HT-29 (cell line): ENCODE data around the gene EVPL. TPM values are rescaled to one million over a fixed set of nuclear protein-coding genes. Genes with fewer than 3 reads are reported as not detected.
"Not testable (repeated sequence)": the region's sequence is repeated elsewhere in the genome, so short reads cannot be mapped to it uniquely, and the experiment has no call there.

ENCODE experiments used
- DNase-seq: peaks from one replicate; pipeline ENCODE4 v3.0.0-alpha.2; 2015; ENCODE audit warnings: low spot score
- total RNA-seq: library from RNA; depleted of rRNA; stranded (reverse); fragments of >200 nt; shearing (Covaris generic); gene quantifications from 2 replicates; pipeline ENCODE4 v1.2.3, GENCODE V29; 2014; rRNA removed

The EVPL gene
- total RNA-seq, result 40.1 and 42.1 TPM in 2 replicates

DNA sequence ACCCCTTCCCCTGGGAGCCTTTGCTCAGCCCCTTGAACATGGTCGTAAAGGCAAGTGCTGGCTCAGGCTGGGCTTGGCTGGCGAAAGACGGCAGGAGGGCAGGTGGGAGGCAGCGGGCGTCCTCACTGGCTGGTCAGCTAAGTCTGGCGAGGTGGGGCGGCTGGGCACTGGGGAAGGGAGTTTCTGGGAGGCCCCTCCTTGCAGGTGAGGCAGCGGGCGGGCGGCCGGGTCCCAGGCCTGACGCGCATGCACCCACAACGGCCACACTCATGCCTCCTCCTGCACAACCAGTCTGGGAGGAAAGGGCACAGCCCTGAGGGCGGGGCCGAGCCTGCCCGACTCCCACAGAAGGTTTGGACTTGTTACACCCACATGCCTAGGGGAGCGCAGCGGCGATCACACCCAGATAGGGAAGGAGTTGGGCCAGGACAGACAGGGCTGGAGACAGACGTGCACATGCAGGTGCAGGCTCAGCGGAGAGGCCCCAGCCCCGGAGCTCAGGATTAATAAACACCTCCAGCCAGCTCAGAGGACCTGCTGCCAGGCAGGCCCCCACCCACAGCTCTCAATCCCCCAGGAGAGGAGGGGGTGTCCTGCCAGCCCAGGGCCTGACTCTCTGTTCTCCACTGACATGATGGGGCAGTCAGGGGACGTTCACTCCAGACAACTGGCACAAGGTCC is at the start of gene EVPL:
EVPL (minus strand) TSS at position 148 of the 681 bp plus-strand sequence; CDS start at position 40, 108 bp downstream.
- peak; percentile 91 for DNase-seq

DNA sequence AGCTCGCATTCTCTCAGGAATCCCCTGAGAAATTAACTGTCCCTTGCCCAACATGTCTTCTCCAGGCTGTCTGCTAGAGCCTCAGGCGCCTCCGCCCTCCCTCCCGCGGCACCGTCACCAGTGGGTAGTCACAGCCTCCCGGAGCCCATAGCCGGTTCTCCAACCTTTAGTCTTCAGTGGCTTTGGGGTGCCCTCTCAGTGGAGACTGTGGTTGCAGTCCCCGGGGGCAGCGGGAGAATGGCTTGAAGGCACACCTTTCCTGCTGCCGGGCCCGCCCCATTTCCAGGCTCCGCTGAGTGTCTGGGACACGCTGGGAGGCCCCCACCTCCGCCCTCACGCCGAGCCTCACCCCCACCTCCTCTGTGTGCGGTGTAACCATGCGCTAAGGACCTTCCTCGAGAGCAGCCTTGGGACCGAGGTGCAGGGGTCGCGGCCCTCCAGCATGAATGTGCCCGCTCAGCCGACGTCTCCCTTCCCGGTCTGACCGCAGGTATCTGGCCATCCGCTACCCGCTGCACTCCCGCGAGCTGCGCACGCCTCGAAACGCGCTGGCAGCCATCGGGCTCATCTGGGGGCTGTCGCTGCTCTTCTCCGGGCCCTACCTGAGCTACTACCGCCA is 49.1 kb upstream of the EVPL start:
- no peak for DNase-seq

DNA sequence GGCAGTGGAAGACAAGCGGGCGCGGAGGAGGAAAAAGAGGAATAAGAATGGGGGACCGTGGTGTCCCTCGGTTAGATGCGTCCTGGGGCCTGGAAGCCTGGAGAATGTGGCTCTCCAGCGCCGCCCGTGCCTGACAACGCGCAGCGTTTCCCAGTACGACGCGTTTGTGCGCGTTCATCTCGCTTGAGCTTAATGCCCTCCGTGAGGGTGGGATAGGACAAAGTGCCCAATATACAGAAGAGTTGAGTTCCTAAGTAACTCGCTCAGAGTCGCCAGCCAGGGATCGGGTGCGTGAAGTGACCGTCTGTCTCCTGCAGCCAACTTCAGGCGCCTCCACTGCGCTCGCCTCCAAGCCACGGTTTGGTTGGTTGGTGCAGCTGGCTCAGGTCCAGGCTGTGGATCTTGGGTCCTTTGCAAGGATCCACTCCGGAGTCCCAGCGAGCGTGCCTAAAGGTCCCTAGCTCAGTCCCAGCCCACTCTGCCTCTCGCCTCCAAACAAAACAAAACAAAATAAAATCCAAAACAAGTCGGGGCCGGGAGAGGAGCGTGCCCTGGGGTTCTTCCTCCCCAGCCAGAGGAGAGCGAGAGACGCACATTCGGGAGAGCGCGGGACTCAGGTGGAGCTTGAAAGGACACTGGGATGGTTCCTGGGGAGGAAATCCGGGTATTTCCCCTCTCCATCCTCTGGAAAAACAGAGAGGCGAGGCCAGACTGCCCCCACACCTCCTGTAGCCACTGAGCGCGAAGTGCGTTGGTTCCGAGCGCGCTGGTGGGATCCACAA is 48.4 kb upstream of the EVPL start:
- no peak for DNase-seq

DNA sequence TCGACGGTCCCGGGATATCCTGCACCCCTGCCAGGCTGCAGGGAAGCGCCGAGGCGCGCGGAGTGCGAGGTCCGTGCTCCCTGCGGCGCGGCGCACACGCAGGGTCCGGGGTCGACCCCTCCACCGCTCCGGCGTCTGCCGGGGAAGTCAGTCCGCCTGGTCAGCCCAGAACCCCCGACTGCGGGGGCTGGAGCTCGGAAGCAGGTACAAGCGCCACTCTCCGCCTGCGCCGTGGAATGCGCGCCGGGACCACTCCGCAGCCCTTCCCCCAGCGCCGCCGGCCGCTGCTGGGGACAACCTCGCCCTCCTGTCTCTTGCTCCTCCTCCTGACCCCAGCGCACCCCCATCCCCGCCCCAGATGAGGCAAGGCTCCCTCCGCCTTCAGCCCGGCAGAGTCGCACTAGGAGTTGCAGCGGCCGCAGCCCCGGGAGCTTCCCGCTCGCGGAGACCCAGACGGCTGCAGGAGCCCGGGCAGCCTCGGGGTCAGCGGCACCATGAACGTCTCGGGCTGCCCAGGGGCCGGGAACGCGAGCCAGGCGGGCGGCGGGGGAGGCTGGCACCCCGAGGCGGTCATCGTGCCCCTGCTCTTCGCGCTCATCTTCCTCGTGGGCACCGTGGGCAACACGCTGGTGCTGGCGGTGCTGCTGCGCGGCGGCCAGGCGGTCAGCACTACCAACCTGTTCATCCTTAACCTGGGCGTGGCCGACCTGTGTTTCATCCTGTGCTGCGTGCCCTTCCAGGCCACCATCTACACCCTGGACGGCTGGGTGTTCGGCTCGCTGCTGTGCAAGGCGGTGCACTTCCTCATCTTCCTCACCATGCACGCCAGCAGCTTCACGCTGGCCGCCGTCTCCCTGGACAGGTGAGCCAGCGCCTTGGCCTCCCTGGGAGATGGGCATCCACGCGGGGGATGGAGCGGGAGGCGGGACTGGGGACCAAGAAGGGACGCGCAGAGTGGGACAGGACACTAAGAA is 47.6 kb upstream of the EVPL start, which contains the start of gene GALR2:
GALR2 (plus strand) TSS at position 392 of the 974 bp plus-strand sequence; CDS start at position 495, 103 bp downstream.
- no peak for DNase-seq

DNA sequence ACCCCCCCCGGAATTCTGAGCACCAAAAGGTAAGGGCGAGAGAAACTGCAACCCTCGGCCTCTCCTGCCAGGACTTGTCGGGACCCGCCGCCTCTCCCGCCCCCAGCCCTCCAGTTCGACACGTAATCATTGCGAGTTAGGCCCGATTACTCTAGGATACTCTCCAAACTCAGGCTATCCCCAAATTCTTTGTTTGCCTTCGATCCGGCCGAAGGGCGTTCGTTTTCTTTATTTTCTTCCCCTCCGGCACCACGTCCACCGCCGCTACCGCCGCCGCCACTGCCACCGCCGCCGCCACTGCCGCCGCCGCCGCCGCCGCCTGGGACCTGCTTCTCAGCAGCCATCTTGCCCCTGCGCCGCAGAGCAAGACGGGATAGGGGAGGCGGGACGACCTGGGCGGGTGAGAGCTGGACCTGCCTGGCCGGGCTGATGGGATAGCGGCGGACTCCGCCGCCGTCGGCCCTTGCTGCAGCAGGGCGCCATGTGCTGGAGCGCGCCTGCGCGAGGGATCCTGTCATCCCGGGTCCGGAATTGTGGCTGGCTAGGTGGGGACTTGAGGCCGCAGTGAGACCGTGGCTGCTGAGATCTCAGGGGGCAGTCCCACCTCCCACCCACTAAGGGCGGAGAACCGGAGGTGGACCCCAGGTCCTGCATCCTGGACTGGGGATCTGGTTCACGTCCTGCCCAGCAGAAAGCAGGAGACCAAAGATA is 45.2 kb upstream of the EVPL start, which contains the start of gene SRP68:
SRP68 (minus strand) TSS at position 370 of the 711 bp plus-strand sequence; CDS start at position 344, 26 bp downstream.
- DNase-seq, result peak; percentile 89

DNA sequence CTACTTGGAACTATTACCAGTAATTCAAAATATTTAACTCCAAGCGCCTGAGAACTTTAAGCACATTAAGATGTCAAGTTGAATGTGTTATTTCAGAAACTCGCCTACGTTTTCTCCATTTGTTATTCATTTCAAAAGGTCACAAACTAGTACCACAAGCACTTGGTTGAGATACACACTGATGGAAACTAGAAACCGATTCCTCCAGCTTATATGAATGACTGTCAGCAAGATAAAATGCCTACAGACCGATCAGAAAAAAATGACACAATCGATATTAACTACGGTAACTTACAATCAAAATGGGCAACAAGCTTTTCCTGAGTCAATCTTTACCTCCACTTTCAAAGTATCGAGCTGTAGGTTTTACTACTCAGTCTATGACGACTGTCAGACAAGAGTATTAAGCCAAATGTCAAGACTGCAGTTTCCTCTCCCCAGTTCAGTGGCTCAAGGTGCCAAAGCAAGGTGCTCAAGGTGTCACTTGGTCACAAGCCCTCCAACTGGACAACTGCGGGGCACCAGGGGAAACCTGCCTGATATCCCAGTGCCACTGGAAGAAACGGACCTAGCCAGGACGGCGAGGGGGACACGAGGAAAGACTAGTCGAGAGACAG is 44.5 kb upstream of the EVPL start:
- DNase-seq, result no peak

DNA sequence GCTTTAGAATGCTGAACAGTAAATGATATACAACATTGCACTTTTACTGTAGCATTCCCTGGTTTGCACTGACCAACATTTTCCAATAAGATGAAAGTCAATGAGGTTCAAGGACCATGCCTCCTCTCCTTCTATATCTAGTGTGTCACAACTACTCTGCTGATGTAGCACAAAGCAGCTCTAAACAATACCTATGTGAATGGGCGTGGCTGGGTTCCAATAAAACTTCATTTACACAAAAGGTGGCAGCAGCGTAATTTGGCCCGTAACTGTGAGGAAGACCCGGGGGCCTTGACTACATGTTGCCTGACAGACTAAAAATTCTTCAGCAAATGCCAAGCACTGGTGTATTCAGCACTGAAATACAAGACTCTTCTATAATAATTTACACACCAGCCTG is 38.7 kb upstream of the EVPL start:
- no peak for DNase-seq

DNA sequence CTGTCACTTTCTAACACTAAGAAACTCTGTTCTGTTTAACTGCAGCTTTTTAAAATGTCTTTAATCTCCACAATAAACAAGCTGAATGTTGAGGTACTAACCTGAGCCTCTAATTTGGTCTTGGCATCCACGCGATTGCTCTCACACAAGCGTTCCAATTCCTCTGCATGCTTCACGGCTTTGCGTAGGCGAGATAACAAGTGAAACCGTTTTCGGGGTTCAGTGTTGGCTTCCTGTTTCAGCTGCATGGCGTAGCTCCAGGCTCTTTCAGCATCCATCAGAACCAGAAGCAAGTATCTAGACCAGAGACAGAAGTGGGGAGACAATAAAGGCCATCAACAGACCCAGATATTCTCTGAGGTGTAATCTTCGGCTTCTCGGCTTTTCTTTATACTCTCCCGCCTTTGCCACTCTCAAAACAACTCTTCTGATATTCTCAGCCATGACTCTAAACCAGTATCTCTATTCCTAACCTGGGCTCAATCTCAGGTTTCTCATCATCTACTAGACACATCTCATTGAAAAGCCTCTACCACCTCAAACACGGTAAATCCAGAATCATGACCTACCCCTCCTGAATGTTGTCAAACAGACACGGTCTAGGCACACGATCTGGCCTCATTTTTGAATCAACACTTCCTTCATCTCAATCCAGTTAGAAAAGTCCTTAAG is 36.9 kb upstream of the EVPL start:
- no peak for DNase-seq

DNA sequence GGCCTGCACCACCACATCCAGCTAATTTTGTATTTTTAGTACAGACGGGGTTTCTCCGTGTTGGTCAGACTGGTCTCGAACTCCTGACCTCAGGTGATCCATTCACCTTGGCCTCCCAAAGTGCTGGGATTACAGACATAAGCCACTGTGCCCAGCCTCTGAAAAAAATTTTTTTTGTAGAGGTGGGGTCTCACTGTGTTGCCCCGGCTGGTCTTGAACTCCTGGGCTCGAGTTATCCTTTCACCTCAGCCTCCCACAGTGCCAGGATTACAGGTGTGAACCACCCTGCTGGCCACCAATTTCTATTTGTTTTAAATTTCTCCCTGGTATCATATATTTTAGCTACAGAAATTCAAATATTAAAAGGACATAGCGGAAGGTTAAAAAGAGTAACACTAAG is 31.2 kb upstream of the EVPL start:
- not testable (repeated sequence) for DNase-seq

DNA sequence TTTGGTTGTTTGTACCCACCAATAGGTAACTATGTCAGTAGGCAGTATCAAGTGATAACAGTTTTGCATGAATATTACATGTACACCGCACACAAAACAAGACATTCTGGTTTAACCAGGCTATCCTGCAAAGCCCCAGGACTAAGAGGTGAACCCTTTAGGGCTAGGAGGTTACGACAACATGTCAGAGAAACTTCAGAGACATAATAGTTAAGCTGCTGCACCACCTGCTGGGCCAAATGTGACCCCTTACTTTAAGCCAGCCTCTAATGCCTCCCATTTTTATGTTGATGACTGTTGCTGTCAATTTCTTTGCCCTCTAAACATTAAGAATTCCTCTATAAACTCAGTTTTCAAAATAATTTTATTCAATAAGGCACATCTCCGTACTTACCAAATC is 29.8 kb upstream of the EVPL start:
- DNase-seq, result peak; percentile 22

DNA sequence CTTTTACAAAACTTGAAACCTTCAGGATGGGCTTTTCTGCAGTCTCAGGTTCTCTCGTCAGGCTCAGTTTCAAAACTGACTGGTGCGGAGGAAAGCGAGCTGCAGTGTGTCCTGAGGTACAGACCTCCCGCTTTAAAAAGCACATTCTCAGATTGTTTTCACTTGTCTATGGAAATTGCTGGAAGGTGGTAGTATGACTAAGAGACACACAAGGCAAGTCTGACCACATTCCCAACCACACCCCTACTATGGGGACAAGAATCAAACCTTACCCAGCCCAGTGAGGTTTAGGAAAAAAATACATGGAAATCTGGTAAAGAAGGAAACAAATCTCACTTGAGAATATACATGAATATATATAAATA is 27.0 kb upstream of the EVPL start:
- peak; percentile 61 for DNase-seq

DNA sequence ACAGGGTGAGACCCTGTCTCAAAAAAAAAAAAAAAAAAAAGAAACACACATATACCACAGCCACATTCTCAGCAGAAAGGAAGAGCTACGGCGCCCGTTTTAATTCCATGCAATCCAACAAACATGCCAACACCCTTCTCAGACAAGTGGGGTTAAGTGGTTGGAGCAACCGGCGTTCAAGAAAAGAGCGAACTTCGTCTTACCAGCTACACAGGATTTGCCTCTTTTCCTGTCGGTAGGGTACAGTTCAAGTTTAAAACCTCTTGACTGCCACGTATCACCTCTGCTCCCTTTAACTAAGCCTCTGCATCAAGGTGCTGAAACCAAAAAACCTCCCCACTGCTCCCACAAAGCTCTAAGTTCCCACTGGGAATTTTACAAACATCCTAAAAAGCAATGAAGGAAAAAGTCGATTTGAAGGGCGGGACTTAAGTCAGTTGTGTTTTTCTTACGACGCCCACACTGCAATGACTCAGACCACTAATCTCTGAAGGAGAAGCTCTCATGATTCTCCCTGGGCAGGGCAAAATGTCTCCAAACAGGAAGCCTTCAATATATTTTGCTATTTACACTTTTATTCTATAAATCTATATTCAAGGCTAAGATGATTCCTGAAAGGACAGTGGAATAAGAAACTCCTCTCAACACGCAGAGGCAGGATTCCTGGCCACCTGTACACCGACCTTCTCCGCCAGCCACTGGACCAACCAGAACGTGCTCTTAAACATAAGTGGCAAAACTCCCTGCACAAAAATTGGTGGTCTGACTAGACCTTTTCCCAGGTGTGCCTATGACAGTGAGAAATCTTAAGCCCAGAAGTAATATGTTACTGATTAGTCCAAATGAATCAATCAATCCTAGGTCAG is 26.4 kb upstream of the EVPL start:
- peak; percentile 70 for DNase-seq

DNA sequence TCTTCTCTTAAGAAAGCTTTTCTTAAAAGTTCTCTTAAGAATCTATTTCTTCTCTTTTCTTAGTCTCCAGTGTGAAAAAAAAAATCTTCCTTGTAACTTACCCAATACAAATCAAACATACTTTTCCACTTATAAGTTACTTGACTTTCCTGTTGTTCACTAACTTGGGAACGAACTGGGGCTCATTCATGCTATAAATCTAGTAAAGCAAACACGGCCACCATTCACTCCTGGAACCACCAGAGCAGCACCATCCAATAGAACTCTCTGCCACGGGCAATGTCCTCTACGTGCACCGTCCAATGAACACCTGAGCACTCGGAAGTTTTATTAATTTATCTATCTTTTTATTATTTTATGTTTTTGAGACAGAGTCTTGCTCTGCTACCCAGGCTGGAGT is 24.5 kb upstream of the EVPL start:
- no peak for DNase-seq

DNA sequence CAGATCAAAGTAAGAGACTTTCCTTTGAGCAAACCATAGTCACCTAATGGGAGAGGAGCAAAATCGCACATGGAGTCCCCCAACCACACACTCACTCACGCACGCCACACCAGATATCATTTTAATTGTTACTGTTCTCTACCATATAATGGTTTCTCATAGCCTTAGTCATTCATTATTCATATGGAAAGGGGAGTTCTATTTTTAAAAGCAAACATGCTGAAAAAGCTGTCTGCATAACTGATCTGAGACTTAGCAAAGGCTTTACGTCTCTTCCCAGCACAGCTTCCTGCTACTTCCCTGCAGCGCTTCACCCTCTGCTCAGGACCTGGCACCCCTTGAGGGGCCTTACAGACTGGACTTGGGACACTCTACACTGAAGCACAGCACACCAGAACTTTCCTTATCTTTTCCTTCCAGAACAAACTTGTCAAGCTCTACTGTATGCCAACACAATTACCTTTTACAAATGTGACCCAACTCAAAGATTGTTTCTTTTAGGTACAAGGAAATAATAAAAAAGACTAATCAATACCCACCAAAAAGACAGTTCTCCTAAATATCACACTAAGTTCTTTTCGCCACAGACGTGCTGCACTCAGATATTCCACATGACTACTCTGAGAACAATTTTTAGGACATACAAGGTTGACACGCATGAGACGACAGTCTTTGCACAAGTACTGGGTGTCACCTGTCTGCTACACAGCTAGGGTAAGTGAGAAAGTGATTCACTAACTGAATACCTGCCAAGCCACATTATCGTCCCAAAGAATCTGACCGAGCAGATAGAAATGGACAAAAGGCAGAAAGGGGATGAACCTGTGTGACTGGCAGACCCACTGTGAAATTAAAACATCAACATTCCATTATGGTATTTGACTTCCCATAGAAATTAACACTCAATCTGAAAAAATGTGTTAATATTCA is 23.7 kb upstream of the EVPL start:
- peak; percentile 42 for DNase-seq

DNA sequence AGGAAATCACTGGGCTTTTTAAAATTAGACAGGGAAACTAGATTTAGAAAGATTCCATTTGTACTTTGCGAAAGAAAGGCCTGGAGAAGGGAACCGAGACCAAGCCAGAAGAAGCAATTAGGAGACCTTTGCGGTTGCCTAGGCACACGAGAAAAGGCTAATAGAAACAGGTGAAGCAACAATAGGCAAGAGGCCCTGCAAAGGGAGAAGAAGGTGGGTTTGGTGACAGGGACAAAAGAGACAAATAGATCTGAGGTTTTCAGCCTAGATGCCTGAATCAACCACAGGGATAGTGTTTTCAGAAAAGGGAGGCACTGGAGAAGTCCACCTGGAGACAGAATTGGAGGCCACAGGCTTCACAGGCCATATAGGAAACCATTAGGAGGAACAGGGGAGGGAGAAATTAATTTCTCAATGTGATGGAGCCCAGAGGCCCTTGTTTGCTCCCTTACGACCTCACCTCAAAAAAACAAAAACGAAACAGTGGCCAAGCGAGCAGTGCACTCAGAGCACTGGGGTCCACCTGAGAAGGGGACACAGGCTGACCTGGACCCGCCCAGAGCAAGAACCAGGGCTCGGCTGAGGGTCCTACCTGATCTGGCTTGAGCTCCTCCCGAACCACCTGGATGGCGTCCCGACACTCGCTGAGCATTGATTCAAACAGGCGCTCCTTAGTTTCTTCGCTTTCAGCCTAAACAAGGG is 22.9 kb upstream of the EVPL start:
- no peak for DNase-seq

DNA sequence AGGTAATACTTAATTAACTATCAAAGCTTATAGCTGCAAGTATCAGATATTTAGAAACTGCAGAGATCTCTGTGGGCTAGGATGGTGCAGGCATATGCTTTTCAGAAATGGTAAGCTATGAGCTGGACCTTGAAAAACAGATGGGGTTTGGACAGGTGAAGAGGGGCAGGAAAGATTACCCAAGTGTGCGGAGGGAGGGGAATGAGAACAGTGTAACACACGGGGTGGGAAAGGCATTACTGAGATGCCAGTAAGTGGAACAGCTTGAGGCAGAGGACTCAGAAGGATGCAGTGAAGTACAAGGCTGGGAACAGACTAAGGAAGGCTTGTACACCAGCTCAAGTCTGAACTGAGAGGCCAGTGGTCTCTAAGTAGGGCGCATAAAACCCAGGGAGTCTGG is 22.1 kb upstream of the EVPL start:
- DNase-seq, result no peak

DNA sequence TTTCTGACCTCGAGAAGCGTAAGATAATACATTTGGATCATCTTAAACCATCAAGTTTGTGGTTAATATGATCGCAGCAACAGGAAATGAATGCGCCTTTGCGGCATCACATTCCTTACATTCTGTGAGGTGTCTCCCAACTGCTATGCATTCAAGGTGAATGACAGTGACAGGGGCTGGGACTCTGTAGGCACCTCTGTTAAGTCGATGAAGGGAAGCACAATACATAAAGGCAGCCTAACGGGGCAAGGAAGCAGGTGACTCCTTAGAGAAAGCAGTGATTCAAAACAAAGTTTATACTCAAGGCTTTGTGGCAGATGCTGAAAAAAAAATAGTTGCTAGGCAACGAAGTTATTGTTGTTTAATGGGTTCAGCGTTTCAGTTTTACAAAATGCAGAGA is 21.6 kb upstream of the EVPL start:
- no peak for DNase-seq
